Vagina (tissue), 2 donors: ENCODE data around the gene TMEM164.

Experiments
- CTCF ChIP-seq, 3 experiments: fragments of 450-650 bp in 2 of 3; fragments of 200-600 bp in 1 of 3; sonication (generic) in 1 of 3; IDR thresholded peaks; one replicate each; pipeline ENCODE4 v1.5.1; 2017 to 2019; ENCODE audit warnings: antibody characterized with exemption in 3 of 3, mild to moderate bottlenecking in 2 of 3, moderate library complexity in 2 of 3
- POLR2A ChIP-seq, 2 donors: fragments of 450-650 bp; IDR thresholded peaks; one replicate each; pipeline ENCODE4 v1.6.1; 2017; ENCODE audit warnings: antibody characterized with exemption in 2 of 2, mild to moderate bottlenecking in 2 of 2, moderate library complexity in 2 of 2
- POLR2AphosphoS5 ChIP-seq, 2 donors: sonication (generic); formaldehyde crosslinking; IDR thresholded peaks; one replicate each; pipeline ENCODE4 v1.9.0; 2017; ENCODE audit warnings: antibody characterized with exemption in 2 of 2, mild to moderate bottlenecking in 2 of 2, low read depth in 1 of 2; ENCODE audit not compliant: insufficient read depth in 1 of 2

- no peak for TF ChIP-seq CTCF (IDR thresholded peaks at IDR 0.05)
- TF ChIP-seq POLR2A (IDR thresholded peaks at IDR 0.05), result no peak
- TF ChIP-seq POLR2AphosphoS5 (IDR thresholded peaks at IDR 0.05; ENCODE audit: insufficient read depth in 1 of 2, low read depth in 1 of 2), result no peak
Measured at GRCh38 chrX:110172215-110172614, 169.3 kb downstream of the TMEM164 start.
